T-helper 17 cell (primary cell): ENCODE data around the gene PTPN7. TPM values are rescaled to one million over a fixed set of nuclear protein-coding genes. Genes with fewer than 3 reads are reported as not detected.

Experiments used
- ATAC-seq: fragments of 150-1000 bp; cut with Tn5 transposase; 2 replicates; pipeline ENCODE4 v1.10.0; 2021; ENCODE audit warnings: mild to moderate bottlenecking, moderate library complexity
- DNase-seq, 3 donors: peaks; one replicate each; pipeline versions ENCODE4 v3.0.0 to v3.0.0-alpha.2; 2020 to 2021
- H3K9me3 ChIP-seq: one replicate; pipeline ENCODE4 v1.7.0; 2013; ENCODE audit warnings: low read length, mild to moderate bottlenecking; ENCODE audit not compliant: control insufficient read depth, poor library complexity, severe bottlenecking
- H3K27ac Mint-ChIP-seq: one replicate; pipeline ENCODE4 v1.8.0; 2022; ENCODE audit warnings: mild to moderate bottlenecking, moderate library complexity, mixed read lengths
- H3K27me3 Mint-ChIP-seq: one replicate; pipeline ENCODE4 v1.8.0; 2022; ENCODE audit warnings: mixed read lengths
- H3K36me3 Mint-ChIP-seq: one replicate; pipeline ENCODE4 v1.8.0; 2022; ENCODE audit warnings: low read depth, mixed read lengths
- H3K4me1 Mint-ChIP-seq: one replicate; pipeline ENCODE4 v1.8.0; 2022; ENCODE audit warnings: mild to moderate bottlenecking, mixed read lengths
- H3K4me3 Mint-ChIP-seq: one replicate; pipeline ENCODE4 v1.8.0; 2022; ENCODE audit warnings: mild to moderate bottlenecking, moderate library complexity, mixed read lengths
- total RNA-seq, 4 donors: library from RNA in 2 of 4; stranded (reverse) in 2 of 4; gene quantifications; one replicate each; pipeline ENCODE4 v1.2.3 and lab custom pipeline; 2022 to 2026

PTPN7 gene
- total RNA-seq, 2 donors from 2014 or later = 97.5 to 101 TPM

- no peaks in the 10 kb centered on the region for H3K36me3 Mint-ChIP-seq
- H3K9me3 ChIP-seq = no peaks in the 10 kb centered on the region
- DNase-seq = no peak
- H3K27me3 Mint-ChIP-seq = peaks cover 21% of the 10 kb centered on the region
- peak; percentile 63 for ATAC-seq
- no peak overlapping the region for H3K4me3 Mint-ChIP-seq
- H3K27ac Mint-ChIP-seq = no peak overlapping the region
- peaks cover 5% of the 10 kb centered on the region for H3K4me1 Mint-ChIP-seq
These were observed 54.6 kb downstream of the PTPN7 start for GRCh38 chr1:202105571-202106339.

DNA sequence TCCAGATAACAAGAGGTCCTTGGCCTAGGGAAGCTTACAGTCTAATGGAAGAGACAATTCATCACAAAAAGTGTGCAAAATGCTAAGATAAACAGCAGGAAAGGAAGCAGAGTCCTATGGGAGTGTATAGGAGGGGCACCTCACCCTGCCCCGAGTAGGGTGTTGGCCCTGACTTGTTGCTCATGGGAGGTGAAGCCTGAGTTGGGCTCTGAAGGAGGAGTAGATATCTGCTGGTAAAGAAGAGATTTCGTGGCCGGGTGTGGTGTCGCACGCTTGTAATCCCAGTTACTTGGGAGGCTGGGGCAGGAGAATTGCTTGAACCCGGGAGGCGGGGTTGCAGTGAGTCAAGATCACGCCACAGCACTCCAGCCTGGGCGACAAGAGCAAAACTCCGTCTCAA, 56.3 kb downstream of the PTPN7 start:
- peaks cover 18% of the 10 kb centered on the region for H3K27me3 Mint-ChIP-seq
- H3K4me3 Mint-ChIP-seq = no peak overlapping the region
- H3K4me1 Mint-ChIP-seq = peaks cover 5% of the 10 kb centered on the region
- ATAC-seq (no peak), DNase-seq (no peak)
- H3K9me3 ChIP-seq = no peaks in the 10 kb centered on the region
- no peaks in the 10 kb centered on the region for H3K36me3 Mint-ChIP-seq
- no peak overlapping the region for H3K27ac Mint-ChIP-seq

- H3K4me1 Mint-ChIP-seq = peaks cover 3% of the 10 kb centered on the region
- ATAC-seq = no peak
- no peaks in the 10 kb centered on the region for H3K36me3 Mint-ChIP-seq
- DNase-seq = no peak
- H3K27me3 Mint-ChIP-seq = peaks cover 15% of the 10 kb centered on the region
- H3K9me3 ChIP-seq = no peaks in the 10 kb centered on the region
- H3K27ac Mint-ChIP-seq = no peak overlapping the region
- peak overlapping the region; percentile 39 for H3K4me3 Mint-ChIP-seq
These were observed 59.2 kb downstream of the PTPN7 start for GRCh38 chr1:202101184-202101583.

Other genes with a start within 250 kb of the PTPN7 start
- not detected for gene LMOD1, start 214.1 kb downstream of the PTPN7 start, total RNA-seq
- 10 to 100 TPM; 36.8 to 48.4 TPM for gene TIMM17A, start 205.1 kb downstream of the PTPN7 start, total RNA-seq
- 10 to 100 TPM; 21.4 to 28.6 TPM for gene RNPEP, start 178.0 kb downstream of the PTPN7 start, total RNA-seq
- 1 to 10 TPM; 1.6 to 2.0 TPM for gene ELF3, start 150.0 kb downstream of the PTPN7 start, total RNA-seq
- not detected for gene GPR37L1, start 37.7 kb downstream of the PTPN7 start, total RNA-seq
- gene ARL8A, start 15.9 kb downstream of the PTPN7 start, total RNA-seq = 10 to 100 TPM; 71.9 to 76.4 TPM
- gene LGR6, start 33.2 kb upstream of the PTPN7 start, total RNA-seq = under 1 TPM; 0.13 to 0.25 TPM
- 1 to 10 TPM; 1.6 to 2.4 TPM for gene UBE2T, start 181.3 kb upstream of the PTPN7 start, total RNA-seq
- gene PPP1R12B, start 188.1 kb upstream of the PTPN7 start, total RNA-seq = 10 to 100 TPM; 28.6 to 30.4 TPM